Endothelial cell (in vitro differentiated cells): ENCODE measurements around the gene LHX2. TPM values are rescaled to one million over a fixed set of nuclear protein-coding genes. Genes with fewer than 3 reads are reported as not detected.

ENCODE experiments used
- DNase-seq: peaks from one replicate; pipeline ENCODE4 v3.0.0; 2021; ENCODE audit warnings: low spot score
- H3K27ac Mint-ChIP-seq: one replicate; pipeline ENCODE4 v1.8.0; 2021; ENCODE audit warnings: mixed read lengths, inconsistent platforms; ENCODE audit not compliant: unreplicated experiment
- H3K27me3 Mint-ChIP-seq: one replicate; pipeline ENCODE4 v1.8.0; 2021; ENCODE audit warnings: mild to moderate bottlenecking, moderate library complexity, mixed read lengths, inconsistent platforms; ENCODE audit not compliant: unreplicated experiment
- H3K36me3 Mint-ChIP-seq: one replicate; pipeline ENCODE4 v1.8.0; 2021; ENCODE audit warnings: mild to moderate bottlenecking, low read depth, mixed read lengths, inconsistent platforms; ENCODE audit not compliant: unreplicated experiment
- H3K4me1 Mint-ChIP-seq: one replicate; pipeline ENCODE4 v1.8.0; 2021; ENCODE audit warnings: mild to moderate bottlenecking, mixed read lengths, inconsistent platforms; ENCODE audit not compliant: unreplicated experiment
- H3K4me3 Mint-ChIP-seq: one replicate; pipeline ENCODE4 v1.8.0; 2021; ENCODE audit warnings: mild to moderate bottlenecking, mixed read lengths, inconsistent platforms; ENCODE audit not compliant: unreplicated experiment
- H3K9me3 Mint-ChIP-seq: one replicate; pipeline ENCODE4 v1.8.0; 2021; ENCODE audit warnings: mixed read lengths, inconsistent platforms; ENCODE audit not compliant: unreplicated experiment
- CTCF ChIP-seq: fragments of 200-600 bp; sonication (generic); IDR thresholded peaks from one replicate; pipeline ENCODE4 v1.5.0; 2021; ENCODE audit warnings: antibody characterized with exemption; ENCODE audit not compliant: unreplicated experiment
- total RNA-seq: library from RNA; stranded (reverse); fragmentation: NEBNext Ultra II Directional; extraction: Animal tissue kit (Norgen Biotek cat#: 25700); gene quantifications from one replicate; pipeline ENCODE4 v1.2.1, GENCODE V29; 2021; ENCODE audit not compliant: unreplicated experiment

LHX2 gene
- total RNA-seq, 1 donor from 2014 or later = not detected

- no peak for TF ChIP-seq CTCF
- Mint-ChIP-seq H3K27me3 (peaks cover 52% of the 10 kb centered on the region), H3K36me3 (peaks cover 12% of the 10 kb centered on the region), H3K4me1 (peaks cover 20% of the 10 kb centered on the region), H3K27ac (no peak overlapping the region), H3K9me3 (no peaks in the 10 kb centered on the region), H3K4me3 (peak overlapping the region; percentile 62)
- DNase-seq = no peak
These were observed 1.9 kb upstream of the LHX2 start for GRCh38 chr9:124009531-124010217.

GRCh38 chr9:124010303-124010664 is 1.3 kb upstream of the LHX2 start:
- no peak for TF ChIP-seq CTCF
- Mint-ChIP-seq H3K27me3 (peaks cover 53% of the 10 kb centered on the region), H3K4me3 (peak overlapping the region; percentile 10), H3K9me3 (no peaks in the 10 kb centered on the region), H3K36me3 (peaks cover 12% of the 10 kb centered on the region), H3K27ac (no peak overlapping the region), H3K4me1 (peaks cover 21% of the 10 kb centered on the region)
- DNase-seq = no peak

- TF ChIP-seq CTCF = no peak
- H3K27ac Mint-ChIP-seq = peak overlapping the region; percentile 48
- H3K9me3 Mint-ChIP-seq = no peaks in the 10 kb centered on the region
- peaks cover 53% of the 10 kb centered on the region for H3K27me3 Mint-ChIP-seq
- peak; percentile 42 for DNase-seq
- H3K4me3 Mint-ChIP-seq = peak overlapping the region; percentile 10
- peaks cover 21% of the 10 kb centered on the region for H3K4me1 Mint-ChIP-seq
- H3K36me3 Mint-ChIP-seq = peaks cover 12% of the 10 kb centered on the region
These were observed 775 bp upstream of the LHX2 start for GRCh38 chr9:124010665-124011321.

GRCh38 chr9:124012368-124013301 is 1.1 kb downstream of the LHX2 start:
- H3K36me3 Mint-ChIP-seq = peaks cover 12% of the 10 kb centered on the region
- no peak for TF ChIP-seq CTCF
- peaks cover 31% of the 10 kb centered on the region for H3K4me1 Mint-ChIP-seq
- DNase-seq = no peak
- peaks cover 48% of the 10 kb centered on the region for H3K27me3 Mint-ChIP-seq
- H3K27ac Mint-ChIP-seq = no peak overlapping the region
- H3K4me3 Mint-ChIP-seq = no peak overlapping the region
- no peaks in the 10 kb centered on the region for H3K9me3 Mint-ChIP-seq
